Inflammatory macrophage (primary cell): ENCODE results near the gene PTPN9.
"Not testable (repeated sequence)": the region's sequence is repeated elsewhere in the genome, so short reads cannot be mapped to it uniquely, and the experiment has no call there.

Experiments used
- DNase-seq, 2 donors: peaks; one replicate each; pipeline ENCODE4 v3.0.0-alpha.2; 2020 to 2022

The PTPN9 gene

DNA sequence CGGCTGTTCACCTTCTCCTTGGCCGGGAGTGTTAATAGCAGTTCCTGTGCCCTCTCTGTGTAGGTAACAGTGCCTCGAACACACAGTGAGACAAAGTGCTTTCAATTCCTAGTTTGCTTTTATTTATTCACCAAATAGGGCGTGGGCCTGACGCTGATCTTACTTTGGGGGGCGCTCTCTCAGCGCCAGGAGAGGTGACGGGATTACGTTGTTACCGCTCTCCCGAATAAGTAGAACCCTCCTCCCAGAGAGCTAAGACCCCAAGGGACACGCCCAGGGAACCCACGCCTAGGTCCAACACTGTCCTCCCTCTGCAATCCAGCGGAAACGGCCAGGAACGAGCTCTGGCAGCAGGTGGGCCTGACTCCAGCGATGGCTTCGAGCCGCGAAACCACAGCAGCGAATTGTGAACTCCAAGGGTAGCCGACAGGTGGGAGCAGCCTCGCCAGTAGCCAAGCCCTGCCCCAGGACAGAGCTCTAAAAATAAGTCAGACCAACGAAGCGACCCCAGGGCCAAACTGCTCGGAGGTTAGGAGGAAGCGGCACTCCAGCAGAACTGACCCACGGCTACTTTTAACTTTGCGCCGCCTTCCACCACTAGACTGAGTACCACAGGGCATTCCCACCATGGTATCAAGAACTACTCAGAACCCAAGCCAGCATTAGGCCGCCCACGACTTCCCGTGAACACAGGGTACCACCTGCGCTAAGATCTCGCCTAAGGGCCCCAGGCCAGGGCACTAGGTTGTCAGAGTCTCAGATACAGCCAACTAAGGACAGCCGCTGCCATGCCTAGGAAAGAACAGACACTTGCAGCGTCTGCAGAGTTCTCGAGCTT is 126.0 kb downstream of the PTPN9 start:
- DNase-seq: peak; percentile 17 to 30

DNA sequence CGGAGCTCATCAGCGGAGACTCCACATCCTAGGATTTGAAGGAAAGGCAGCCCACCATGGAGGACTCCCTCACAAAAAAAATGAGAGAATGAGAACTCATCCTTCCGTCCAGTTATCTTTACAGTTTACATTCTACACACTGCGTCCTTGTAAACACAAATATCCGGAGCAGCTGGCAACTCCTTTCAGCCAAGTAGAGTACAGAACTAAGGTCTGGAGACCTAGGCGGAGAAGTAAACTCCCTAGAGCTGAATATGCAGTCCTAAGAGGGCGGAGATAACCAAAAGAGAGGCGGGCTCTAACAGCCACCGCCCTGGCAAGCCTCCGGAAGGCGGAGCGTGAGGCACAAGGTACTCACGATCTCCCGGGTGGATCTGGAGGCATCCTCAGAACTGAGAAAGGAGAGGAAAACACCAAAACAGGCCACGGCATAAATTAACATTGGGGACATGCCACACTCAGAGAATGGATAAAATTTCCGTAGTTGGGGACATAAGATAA is 126.7 kb downstream of the PTPN9 start:
- DNase-seq: peak; percentile 78 to 84

DNA sequence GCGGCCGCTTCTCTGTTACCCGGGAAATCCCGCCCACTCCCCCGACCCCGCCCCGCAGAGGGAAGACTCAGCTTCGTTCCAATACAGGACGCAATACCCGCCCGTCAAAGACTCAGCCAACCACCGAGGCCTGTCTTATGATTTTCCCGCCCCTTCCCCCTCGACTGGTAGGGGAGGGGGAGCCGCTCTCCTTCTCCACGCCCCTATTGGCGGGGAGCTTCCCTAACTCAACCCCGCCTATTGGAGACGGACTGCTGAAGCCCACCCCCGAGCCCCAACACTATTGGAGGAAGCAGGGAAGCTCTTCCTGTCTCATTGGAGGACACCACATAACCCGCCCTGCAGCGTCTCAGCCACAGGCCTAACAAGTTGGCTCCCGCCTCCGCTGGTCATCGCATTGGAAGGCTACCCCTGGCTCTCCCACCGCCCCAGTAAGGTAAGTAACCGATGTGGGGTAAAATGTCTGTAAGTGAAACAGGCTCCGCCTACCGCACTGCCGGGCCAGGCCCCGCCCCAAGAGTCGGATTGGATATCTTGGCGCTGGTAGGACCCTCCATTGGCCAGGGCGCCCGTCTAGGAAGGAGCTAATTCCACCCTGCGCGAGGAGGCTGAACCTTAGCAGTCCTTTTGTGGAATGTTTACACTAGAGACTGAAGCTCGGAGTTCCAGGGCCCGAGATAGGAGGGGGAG is 127.3 kb downstream of the PTPN9 start, which contains the start of gene SIN3A:
Gene SIN3A (minus strand): TSS at position 17 of the 690 bp plus-strand sequence. CDS start 21,315 bp downstream, outside the sequence.
- peak; percentile 100 for DNase-seq

DNA sequence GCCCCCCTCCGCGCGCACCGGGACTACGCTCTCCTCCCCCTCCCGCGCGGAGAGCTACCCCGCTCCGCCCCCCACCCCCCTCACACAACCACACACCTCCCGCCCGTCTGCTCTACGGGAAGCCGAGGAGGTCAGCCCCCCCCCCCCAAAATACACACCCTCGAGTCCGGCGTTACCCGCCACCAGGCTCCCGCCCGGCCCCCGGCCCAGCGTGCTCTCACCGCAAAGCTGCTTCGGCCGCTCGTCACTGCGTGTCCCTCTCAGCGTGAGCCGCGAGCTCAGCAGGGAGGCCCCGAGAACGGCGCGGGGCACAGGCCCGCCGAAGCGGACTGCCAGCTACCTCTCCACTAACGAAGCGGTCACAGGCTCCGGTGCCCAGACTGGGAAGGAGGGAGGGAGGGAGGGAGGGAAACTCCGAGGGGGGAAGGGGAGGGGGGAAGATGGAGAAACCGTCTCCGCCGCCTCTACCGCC is 127.9 kb downstream of the PTPN9 start:
- DNase-seq: no peak

DNA sequence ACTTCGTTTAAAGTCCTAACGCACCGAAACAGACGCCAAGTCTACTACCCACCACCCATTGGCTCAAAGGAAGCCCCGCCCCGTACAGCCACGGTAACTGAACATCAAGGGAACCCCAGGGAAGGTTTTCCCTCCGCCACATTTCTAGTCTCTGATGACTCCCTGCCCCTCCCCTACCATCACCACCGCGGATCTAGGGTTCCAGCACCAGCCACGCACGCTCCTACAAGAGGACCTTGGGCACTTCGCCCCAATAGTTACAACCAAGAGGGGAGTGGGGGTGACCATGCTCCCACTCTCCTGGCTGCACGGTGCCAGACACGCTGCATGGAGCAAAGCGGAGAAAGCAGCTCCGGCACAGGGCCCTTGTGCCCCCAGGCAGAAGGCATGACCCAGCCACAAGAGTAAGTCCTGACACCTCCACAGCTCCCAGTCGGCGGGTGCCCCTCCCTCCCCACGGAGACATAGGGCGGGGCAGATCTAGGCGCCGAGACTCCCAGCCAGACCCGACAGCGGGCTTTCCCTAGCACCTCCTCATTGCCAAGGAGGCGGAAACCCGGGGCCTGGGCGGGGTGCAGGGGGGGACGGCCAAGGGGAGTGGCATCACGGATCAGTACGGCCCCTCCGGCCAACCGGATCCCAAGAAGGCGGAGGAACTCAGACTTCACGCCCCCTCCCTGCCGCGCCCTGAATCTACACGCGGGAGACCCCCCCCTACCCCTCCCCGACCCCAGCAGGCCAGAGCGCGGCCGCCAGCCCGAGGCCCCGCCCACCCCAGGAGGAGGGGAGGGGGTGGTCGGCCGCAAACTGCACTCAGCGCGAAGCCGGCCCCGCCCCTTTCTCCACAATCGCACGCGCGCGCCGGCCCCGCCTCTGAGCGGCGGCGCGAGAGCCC is 128.6 kb downstream of the PTPN9 start:
- DNase-seq: peak; percentile 97

DNA sequence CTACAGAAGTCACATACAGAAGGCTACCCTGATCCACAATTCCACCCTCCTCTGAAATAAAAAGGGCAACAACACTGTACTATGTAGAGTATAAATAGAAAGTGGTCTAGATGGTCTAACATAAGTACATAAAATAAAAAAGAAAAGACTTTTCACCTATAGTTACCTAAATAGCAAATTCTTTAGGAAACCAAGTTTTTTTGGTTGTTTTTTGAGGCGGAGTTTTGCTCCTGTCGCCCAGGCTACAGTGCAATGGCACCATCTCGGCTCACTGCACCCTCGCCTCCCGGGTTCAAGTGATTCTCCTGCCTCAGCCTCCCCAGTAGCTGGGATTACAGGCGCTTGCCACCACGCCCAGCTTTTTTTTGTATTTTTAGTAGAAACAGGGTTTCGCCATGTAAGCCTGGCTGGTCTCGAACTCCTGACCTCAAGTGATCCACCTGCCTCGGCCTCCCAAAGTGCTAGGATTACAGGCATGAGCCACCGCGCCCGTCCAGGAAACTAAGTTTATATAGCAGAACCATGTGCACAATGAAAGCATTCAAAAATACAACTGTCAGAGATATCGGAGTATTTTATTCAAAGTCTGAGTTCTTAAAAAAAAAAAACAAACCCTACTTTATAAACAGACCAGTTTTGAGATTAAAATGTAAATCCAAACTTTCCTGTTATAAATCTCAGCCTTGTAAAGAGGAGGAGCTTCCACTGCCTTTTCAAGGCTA is 129.4 kb downstream of the PTPN9 start:
- no peak for DNase-seq

DNA sequence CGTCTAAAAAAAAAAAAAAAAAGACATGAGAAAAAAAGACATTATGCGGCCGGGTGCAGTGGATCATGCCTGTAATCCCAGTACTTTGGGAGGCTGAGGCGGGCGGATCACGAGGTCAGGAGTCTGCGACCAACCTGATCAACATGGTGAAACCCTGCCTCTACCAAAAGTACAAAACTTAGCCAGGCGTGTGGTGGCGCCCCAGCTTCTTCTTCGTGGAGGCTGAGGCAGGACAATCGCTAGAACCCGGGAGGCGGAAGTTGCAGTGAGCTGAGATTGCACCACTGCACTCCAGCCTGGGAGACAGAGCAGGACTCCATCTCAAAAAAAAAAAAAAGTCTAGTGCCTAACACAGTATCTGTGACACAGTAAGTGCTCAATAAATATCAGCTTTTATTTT is 130.9 kb downstream of the PTPN9 start:
- peak; percentile 56 to 68 for DNase-seq

DNA sequence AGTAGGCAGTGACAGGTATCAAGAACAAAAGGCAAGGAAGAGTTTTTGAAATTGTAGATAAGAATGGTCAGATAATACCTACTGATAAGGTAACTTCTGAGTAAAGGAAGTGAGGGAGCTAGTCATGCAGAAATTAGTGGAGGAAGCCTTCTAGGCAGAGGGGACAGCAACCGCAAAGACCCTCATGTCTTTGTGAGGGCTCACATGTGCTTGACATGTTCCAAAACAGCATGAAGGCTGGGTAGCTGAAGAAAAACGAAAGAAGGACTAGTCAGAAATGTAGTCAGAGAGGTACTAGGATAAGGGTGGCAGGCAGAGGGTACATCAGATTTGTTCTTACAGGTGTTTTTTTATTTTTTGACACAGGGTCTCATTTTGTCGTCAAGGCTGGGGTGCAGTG is 133.0 kb downstream of the PTPN9 start:
- DNase-seq: no peak

DNA sequence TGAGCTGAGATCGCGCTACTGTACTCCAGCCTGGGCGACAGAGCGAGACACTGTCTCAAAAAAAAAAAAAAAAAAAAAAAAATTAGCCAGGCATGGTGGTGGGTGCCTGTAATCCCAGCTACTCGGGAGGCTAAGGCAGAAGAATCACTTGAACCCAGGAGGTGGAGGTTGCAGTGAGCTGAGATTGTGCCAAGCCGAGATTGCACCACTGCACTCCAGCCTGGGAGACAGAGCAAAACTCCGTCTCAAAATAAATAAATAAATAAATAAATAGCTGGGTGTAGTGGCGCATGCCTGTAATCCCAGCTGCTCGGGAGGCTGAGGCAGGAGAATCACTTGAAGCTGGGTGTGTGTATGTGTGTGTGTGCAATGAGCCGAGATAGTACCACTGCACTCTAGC is 133.8 kb downstream of the PTPN9 start:
- DNase-seq: not testable (repeated sequence)

DNA sequence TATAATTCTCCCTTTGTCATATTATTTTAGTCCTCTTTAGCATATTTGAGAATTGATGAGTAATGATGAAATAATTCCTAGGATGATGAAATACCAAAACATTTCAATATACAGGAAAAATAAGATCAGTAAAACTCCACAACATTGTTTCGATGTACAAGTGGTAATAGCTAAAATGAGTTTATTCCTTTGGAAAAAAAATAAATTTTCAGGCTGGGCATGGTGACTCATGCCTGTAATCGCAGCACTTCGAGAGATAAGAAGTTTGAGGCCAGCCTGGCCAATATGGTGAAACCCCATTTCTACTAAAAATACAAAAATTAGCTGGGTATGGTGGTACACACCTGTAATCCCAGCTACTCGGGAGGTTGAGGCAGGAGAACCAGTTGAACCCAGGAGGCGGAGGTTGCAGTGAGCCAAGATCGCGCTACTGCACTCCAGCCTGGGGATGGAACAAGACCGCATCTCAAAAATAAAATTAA is 135.1 kb downstream of the PTPN9 start:
- DNase-seq: not testable (repeated sequence)

DNA sequence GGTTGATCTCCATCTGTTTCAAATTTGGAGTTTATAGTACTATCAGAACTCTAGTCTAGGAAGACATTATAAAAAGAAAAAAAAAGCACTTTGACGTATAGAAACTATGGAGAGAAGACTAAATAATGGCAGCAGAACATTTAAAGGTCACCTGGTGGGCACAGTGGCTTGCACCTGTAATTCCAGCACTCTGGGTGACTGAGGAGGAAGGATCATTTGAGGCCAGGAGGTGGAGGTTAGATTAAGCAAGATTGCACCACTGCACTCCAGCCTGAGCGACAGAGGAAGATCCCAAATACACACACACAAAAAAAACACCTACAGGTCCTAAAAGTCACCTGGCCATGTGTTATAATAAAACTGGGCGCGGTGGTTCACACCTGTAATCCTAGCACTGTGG is 141.4 kb downstream of the PTPN9 start:
- DNase-seq: no peak

DNA sequence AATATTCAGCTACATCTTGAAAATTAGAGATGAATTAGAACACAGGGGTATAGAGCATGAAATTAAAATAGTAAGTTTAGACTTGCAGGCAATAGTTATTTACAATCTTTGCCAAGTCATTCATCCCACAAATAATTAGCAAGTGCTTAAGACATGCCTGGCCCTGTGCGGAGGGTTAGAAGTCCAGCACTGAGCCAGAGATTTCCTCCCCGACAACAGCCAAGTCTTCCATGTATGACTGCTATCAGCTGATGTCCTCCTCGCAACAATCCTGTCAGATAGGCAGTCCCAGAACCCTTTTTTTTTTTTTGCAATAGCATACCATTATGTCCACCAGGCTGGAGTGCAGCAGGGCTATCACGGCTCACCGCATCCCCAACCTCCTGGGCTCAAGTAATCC is 142.2 kb downstream of the PTPN9 start:
- no peak for DNase-seq

DNA sequence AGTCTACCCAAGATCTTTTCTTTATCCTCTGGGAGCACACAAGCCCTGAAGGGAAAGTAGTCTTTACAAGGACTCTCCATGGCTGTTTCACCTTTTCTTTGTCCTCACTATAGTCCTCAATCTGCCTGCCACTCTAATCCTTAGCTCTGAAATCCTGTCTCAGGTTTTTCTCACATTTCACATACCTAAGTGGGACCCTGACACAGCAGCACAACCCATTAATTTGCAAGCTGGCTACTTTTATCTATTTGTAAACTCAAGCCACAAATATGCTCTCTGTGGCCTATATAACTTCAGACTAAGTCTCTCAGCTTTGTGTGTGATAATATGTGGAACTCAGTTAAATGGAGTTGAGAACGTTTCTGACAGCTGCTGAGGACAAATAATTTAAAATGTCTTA is 147.4 kb downstream of the PTPN9 start:
- no peak for DNase-seq

DNA sequence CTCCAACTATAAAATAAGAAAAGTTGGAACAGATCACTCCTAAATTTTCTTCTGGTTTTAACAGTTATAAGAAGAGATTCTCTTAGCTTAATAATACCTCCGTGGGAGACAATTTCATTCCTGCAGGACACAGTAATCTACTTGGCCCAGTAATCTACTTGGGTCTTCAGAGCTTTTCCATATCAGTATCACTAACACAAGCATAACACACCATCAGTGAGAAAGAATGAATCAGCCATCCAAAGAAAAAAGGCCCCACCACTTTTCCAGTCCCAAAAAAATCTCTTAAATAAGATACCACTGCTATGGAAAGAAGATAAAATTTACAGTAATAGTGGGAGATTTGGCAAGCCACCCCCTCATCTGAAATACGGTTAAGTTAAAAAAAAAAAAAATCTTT is 147.8 kb downstream of the PTPN9 start:
- DNase-seq: no peak

DNA sequence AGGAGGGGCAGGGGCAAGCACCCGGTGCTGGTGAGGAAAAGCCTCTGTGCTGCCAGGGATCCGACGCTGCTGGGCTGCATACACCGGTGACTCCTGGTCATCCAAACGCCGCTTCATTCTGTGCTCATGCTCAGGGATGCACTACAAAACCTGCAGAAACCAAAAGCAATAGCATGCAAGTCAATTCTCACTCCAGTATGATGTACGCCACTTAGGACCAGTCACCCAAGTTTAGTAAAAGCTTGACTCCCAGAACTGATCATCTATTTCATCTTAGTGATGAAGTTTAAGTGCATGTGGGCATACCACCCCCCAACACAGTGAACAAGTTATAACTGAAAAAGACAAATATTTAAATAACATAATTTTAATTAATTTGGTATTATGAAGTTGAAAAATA is 148.9 kb downstream of the PTPN9 start:
- DNase-seq: no peak

DNA sequence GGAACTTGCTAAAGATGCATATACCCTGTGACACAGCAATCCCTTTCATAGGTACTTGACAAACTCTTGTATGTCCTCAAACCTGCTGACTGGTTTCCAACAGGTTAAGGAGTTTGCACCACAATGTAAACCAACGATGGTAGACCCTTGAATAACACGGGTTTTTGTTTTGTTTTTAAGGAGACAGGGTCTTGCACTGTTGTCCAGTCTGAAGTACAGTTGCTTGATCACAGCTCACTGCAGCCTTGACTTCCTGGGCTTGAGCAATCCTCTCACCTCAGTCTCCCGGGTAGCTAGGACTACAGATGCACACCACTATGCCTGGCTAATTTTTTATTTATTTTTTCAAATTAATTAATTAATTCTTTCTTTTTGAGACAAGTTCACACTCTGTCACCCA is 151.0 kb downstream of the PTPN9 start:
- DNase-seq: no peak

DNA sequence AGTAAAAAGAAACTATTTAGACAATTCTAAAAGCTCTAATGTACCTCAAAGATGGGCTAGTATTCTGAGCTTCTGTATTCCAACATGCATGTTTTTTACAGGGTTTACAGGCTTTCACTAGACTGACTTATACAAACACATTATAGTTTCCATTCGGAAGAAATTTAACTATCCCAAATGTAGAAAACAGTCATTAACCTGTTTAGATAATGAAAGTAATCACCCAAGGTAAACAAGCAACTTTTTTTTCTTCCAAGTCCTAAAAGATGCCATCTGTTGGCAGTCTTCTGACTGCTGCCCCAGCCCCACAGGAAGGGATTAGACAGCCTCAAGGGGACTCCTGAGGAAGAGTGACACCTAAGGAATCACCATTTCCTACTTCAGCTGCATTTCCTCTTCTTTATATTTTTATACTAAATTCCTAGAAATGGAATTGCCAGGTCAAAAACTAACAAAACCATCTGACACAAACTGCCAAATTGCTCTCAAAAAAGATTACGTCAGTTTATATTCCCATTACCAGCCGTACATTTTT is 153.1 kb downstream of the PTPN9 start:
- DNase-seq: no peak

DNA sequence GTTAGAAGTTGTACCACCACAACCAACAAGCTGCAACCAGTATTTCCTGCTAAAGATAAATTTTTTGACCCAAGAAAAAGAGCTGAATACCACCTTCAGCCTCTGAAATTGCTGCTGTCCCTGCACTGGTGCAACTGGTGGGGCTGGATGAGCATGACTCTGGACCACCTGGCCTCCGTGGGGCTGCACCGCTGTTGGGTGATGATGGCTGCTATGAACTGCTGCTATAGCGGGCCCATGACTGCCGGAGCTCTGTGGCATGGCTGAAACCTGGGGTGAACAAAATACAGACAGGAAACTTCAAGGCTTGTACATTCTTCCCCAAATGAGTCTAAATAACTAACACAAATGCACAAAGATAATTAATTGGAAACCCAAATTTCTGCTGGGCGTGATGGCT is 156.6 kb downstream of the PTPN9 start:
- no peak for DNase-seq

DNA sequence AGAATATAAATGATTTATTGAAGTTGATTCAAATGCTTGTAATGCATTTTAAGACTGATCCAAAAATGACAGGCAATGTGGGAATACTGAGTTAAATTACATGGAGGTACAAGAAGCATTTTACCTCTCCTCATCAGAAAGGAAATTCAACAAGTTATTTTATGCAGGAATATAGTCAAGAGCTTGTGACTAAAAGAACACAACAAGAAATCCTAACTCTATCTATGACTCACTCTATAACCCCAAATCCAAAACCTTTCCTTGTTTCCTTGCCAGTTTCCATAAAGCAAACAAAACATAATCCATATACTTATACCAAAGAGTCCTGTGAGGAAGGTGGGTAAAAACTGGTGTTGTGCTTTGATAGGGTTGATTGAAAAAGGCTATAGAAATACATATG is 158.4 kb downstream of the PTPN9 start:
- no peak for DNase-seq

DNA sequence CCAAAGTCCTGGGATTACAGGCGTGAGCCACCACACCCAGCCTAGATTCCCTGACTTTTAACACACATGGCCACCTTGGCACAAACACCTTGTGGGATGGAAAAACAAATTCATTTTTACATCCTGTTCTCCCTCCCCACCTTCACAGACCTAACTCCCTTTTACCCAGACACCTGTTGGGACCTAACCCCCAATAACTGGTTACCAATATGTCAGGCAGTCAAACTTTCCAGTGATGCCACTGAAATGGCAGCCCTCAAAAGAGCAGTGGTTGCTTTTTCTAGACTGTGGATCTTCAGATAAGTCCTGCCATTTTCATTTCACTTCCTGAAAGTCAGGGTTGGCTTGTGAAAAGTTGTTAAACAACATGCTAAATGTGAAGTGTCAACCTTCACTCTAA is 162.5 kb downstream of the PTPN9 start:
- DNase-seq: no peak
